Sigmoid colon (tissue), 7 donors: ENCODE data around the gene USP2. TPM values are rescaled to one million over a fixed set of nuclear protein-coding genes. Genes with fewer than 3 reads are reported as not detected.

Experiments
- DNase-seq: peaks from one replicate; pipeline ENCODE4 v3.0.0-alpha.2; 2019
- H3K27ac ChIP-seq, 4 donors: fragments of 200-600 bp; sonication (generic); one replicate each; pipeline ENCODE4 v1.5.1; 2016 to 2019; ENCODE audit warnings: mild to moderate bottlenecking in 1 of 4
- H3K27me3 ChIP-seq, 3 donors: fragments of 200-600 bp; sonication (generic); one replicate each; pipeline ENCODE4 v1.5.1; 2019; ENCODE audit warnings: mild to moderate bottlenecking in 1 of 3
- H3K36me3 ChIP-seq, 4 donors: fragments of 200-600 bp; sonication (generic); one replicate each; pipeline ENCODE4 v1.5.1; 2016 to 2019
- H3K4me1 ChIP-seq, 4 donors: fragments of 200-600 bp; sonication (generic); one replicate each; pipeline ENCODE4 v1.5.1; 2017 to 2019
- H3K4me3 ChIP-seq, 4 donors: fragments of 200-600 bp; sonication (generic); one replicate each; pipeline ENCODE4 v1.5.1; 2017 to 2019; ENCODE audit warnings: mild to moderate bottlenecking in 2 of 4, moderate library complexity in 1 of 4
- H3K9me3 ChIP-seq, 4 donors: fragments of 200-600 bp in 3 of 4; sonication (generic) in 3 of 4; one replicate each; pipeline versions ENCODE4 v1.5.1 to v1.6.1; 2013 to 2019
- CTCF ChIP-seq, 4 experiments: fragments of 450-650 bp in 3 of 4; fragments of 200-600 bp in 1 of 4; IDR thresholded peaks; one replicate each; pipeline ENCODE4 v1.5.1; 2016 to 2019; ENCODE audit warnings: antibody characterized with exemption in 4 of 4, mild to moderate bottlenecking in 3 of 4, moderate library complexity in 2 of 4
- EP300 ChIP-seq, 4 donors: sonication (generic); formaldehyde crosslinking; IDR thresholded peaks; one replicate each; pipeline ENCODE4 v1.6.1; 2017; ENCODE audit warnings: antibody characterized with exemption in 4 of 4
- POLR2A ChIP-seq, 2 donors: fragments of 450-650 bp; IDR thresholded peaks; one replicate each; pipeline ENCODE4 v1.6.1; 2016; ENCODE audit warnings: antibody characterized with exemption in 2 of 2, mild to moderate bottlenecking in 2 of 2, moderate library complexity in 2 of 2
- POLR2AphosphoS5 ChIP-seq, 4 donors: sonication (generic); formaldehyde crosslinking; IDR thresholded peaks; one replicate each; pipeline ENCODE4 v1.6.1; 2017; ENCODE audit warnings: antibody characterized with exemption in 4 of 4
- WGBS, 2 donors: extraction: QIAGEN DNeasy Blood & Tissue Kit; methylation state at CpG; one replicate each; pipeline ENCODE4 v1.1.7; 2013; 5-methylcytosine and 5-hydroxymethylcytosine counted together
- intact Hi-C: fragments of 100-400 bp; cut with DNase I; formaldehyde crosslinking; loops from one replicate; pipeline ENCODE4 v1.15.1; 2023
- polyA plus RNA-seq, 3 donors: library from polyadenylated mRNA; stranded (reverse); fragments of 200-250 nt; gene quantifications; one replicate each; pipeline ENCODE4 v1.2.3, GENCODE V29; 2013
- total RNA-seq, 4 donors: library from RNA; depleted of rRNA; stranded (reverse); fragments of >200 nt; gene quantifications; one replicate each; pipeline ENCODE4 v1.1.0, GENCODE V29; 2016
- donor health status: healthy with polysubstance abuse.
- donor health status: Bipolar disorder and iron deficiency.
- donor health status: healthy.

The USP2 gene
- total and polyA plus RNA-seq, 7 donors, result 0.71 to 13.2 (median 1.9) TPM

GRCh38 chr11:119337581-119338317 is 43.7 kb downstream of the USP2 start:
- peaks cover 0 to 19% (median 12%) of the 10 kb centered on the region in 3 donors for H3K27me3 ChIP-seq
- H3K4me3 ChIP-seq, result no peak overlapping the region
- H3K27ac ChIP-seq, result peak overlapping the region; percentile 80 to 92 (median 84)
- TF ChIP-seq CTCF (IDR thresholded peaks at IDR 0.05) (no peak), POLR2A (IDR thresholded peaks at IDR 0.05) (no peak), EP300 (IDR thresholded peaks at IDR 0.05) (no peak), POLR2AphosphoS5 (IDR thresholded peaks at IDR 0.05) (no peak)
- peaks cover 0 to 70% (median 62%) of the 10 kb centered on the region in 4 donors for H3K4me1 ChIP-seq
- H3K9me3 ChIP-seq, result no peaks in the 10 kb centered on the region
- 71 to 77% methylated on average over 9 of the region's 9 CpGs for WGBS, 2 donors
- DNase-seq, result peak; percentile 75
- intact Hi-C loops, result loop anchor here (1.0 kb wide), 1 partner anchor 131 kb away; the partner anchor contains the start of gene CBL
- peaks cover 0 to 9% (median 0%) of the 10 kb centered on the region in 4 donors for H3K36me3 ChIP-seq

- peaks cover 0 to 19% (median 12%) of the 10 kb centered on the region in 3 donors for H3K27me3 ChIP-seq
- H3K36me3 ChIP-seq, result peaks cover 0 to 9% (median 0%) of the 10 kb centered on the region in 4 donors
- no peak for DNase-seq
- H3K27ac ChIP-seq, result peak overlapping the region in 2 of 4 donors; percentile 80 to 88
- intact Hi-C loops, result loop anchor here (1.0 kb wide), 1 partner anchor 15 kb away; no protein-coding TSS in a partner anchor
- no peak overlapping the region for H3K4me3 ChIP-seq
- TF ChIP-seq POLR2A (IDR thresholded peaks at IDR 0.05), result no peak
- no peak for TF ChIP-seq CTCF (IDR thresholded peaks at IDR 0.05)
- TF ChIP-seq EP300 (IDR thresholded peaks at IDR 0.05), result no peak
- no peak for TF ChIP-seq POLR2AphosphoS5 (IDR thresholded peaks at IDR 0.05)
- H3K9me3 ChIP-seq, result no peaks in the 10 kb centered on the region
- 89% methylated on average over 9 of the region's 9 CpGs for WGBS, 2 donors
- peaks cover 0 to 70% (median 62%) of the 10 kb centered on the region in 4 donors for H3K4me1 ChIP-seq
These were observed 44.6 kb downstream of the USP2 start for GRCh38 chr11:119336744-119337469.

- Histone ChIP-seq H3K27me3 (peaks cover 0 to 17% (median 8%) of the 10 kb centered on the region in 3 donors), H3K4me3 (peak overlapping the region in 1 of 4 donors; percentile 84), H3K4me1 (peaks cover 0 to 62% (median 55%) of the 10 kb centered on the region in 4 donors), H3K27ac (no peak overlapping the region), H3K36me3 (peaks cover 0 to 9% (median 0%) of the 10 kb centered on the region in 4 donors), H3K9me3 (no peaks in the 10 kb centered on the region)
- WGBS, 2 donors, result 91 to 92% methylated on average over 30 of the region's 30 CpGs
- intact Hi-C loops, result loop anchor here (1.0 kb wide), 1 partner anchor 14 kb away; no protein-coding TSS in a partner anchor
- no peak for TF ChIP-seq POLR2AphosphoS5 (IDR thresholded peaks at IDR 0.05)
- TF ChIP-seq POLR2A (IDR thresholded peaks at IDR 0.05), result no peak
- TF ChIP-seq CTCF (IDR thresholded peaks at IDR 0.05), result no peak
- TF ChIP-seq EP300 (IDR thresholded peaks at IDR 0.05), result no peak
- DNase-seq, result no peak
These were observed 45.6 kb downstream of the USP2 start for GRCh38 chr11:119335655-119336543.

GRCh38 chr11:119335091-119335654 is 46.3 kb downstream of the USP2 start:
- intact Hi-C loops, result no loop called here
- peak overlapping the region; percentile 75 to 86 (median 84) for H3K4me3 ChIP-seq
- H3K36me3 ChIP-seq, result peaks cover 0 to 9% (median 0%) of the 10 kb centered on the region in 4 donors
- H3K27ac ChIP-seq, result peak overlapping the region; percentile 85 to 89 (median 88)
- DNase-seq, result no peak
- H3K9me3 ChIP-seq, result no peaks in the 10 kb centered on the region
- peaks cover 0 to 9% (median 6%) of the 10 kb centered on the region in 3 donors for H3K27me3 ChIP-seq
- 74 to 76% methylated on average over 15 of the region's 15 CpGs for WGBS, 2 donors
- H3K4me1 ChIP-seq, result peaks cover 0 to 54% (median 48%) of the 10 kb centered on the region in 4 donors
- TF ChIP-seq POLR2A (IDR thresholded peaks at IDR 0.05) (no peak), POLR2AphosphoS5 (IDR thresholded peaks at IDR 0.05) (no peak), EP300 (IDR thresholded peaks at IDR 0.05) (no peak), CTCF (IDR thresholded peaks at IDR 0.05) (no peak)
